Measurements from ENCODE around the gene RASA3.

DNA sequence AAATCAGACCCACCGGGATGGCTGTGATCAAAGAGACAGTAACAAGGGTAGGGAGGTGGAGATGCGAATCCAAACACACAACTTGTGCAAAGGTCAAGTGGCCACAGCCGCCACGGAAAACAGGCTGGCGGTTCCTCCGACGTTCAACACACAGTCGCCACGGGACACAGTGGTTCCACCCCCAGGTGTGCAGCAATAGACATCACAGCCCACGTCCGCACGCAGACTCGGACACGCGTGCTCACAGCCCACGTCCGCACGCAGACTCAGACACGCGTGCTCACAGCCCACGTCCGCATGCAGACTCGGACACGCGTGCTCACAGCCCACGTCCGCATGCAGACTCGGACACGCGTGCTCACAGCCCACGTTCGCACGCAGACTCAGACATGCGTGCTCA, 70.1 kb downstream of the RASA3 start:
- TF ChIP-seq EZH2 (IDR thresholded peaks at IDR 0.05) (no peak), CTCF (IDR thresholded peaks at IDR 0.05) (no peak), EZH2phosphoT487 (IDR thresholded peaks at IDR 0.05) (no peak)

Data from neural progenitor cell (in vitro differentiated cells).